ENCODE measurements around the gene TMEM150A.

Gene TMEM150A

GRCh38 chr2:85551698-85552678 is 50.5 kb downstream of the TMEM150A start:
- H3K4me3 ChIP-seq (ENCODE audit: low read length), result no peak overlapping the region
- no peak for DNase-seq (ENCODE audit: low read depth)
- TF ChIP-seq, protein P1, sequence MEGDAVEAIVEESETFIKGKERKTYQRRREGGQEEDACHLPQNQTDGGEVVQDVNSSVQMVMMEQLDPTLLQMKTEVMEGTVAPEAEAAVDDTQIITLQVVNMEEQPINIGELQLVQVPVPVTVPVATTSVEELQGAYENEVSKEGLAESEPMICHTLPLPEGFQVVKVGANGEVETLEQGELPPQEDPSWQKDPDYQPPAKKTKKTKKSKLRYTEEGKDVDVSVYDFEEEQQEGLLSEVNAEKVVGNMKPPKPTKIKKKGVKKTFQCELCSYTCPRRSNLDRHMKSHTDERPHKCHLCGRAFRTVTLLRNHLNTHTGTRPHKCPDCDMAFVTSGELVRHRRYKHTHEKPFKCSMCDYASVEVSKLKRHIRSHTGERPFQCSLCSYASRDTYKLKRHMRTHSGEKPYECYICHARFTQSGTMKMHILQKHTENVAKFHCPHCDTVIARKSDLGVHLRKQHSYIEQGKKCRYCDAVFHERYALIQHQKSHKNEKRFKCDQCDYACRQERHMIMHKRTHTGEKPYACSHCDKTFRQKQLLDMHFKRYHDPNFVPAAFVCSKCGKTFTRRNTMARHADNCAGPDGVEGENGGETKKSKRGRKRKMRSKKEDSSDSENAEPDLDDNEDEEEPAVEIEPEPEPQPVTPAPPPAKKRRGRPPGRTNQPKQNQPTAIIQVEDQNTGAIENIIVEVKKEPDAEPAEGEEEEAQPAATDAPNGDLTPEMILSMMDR (conservative IDR thresholded peaks at IDR 0.05; ENCODE audit: low read depth, low read length), result peak; percentile 93

- DNase-seq (ENCODE audit: low read depth), result no peak
- H3K4me3 ChIP-seq (ENCODE audit: low read length), result no peak overlapping the region
- TF ChIP-seq, protein P1 (conservative IDR thresholded peaks at IDR 0.05; ENCODE audit: low read depth, low read length), result no peak
These were observed 52.0 kb downstream of the TMEM150A start for GRCh38 chr2:85550486-85550885.

DNA sequence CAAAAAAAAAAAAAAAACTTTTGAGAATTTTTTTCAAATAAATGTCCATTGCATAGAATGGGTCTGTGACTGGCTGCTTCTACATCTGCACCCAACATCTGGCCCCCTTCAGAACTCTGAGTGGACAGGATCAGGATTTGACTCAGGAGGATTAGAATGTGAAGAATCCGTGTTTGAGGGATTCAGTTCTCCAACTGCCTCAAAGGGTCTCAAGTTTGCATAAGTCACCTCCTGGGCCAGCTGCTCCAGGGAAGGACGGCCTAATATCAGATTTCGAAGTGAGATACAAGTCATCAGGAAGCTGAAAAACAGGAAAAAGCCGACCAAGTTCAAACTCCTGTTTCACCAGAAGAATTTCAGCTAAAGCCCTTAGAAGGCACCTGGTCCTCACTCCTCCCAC is 52.7 kb downstream of the TMEM150A start:
- DNase-seq (ENCODE audit: low read depth), result no peak
- no peak overlapping the region for H3K4me3 ChIP-seq (ENCODE audit: low read length)
- TF ChIP-seq, protein P1 (conservative IDR thresholded peaks at IDR 0.05; ENCODE audit: low read depth, low read length), result no peak

- DNase-seq (ENCODE audit: low read depth), result no peak
- TF ChIP-seq, protein P1 (conservative IDR thresholded peaks at IDR 0.05; ENCODE audit: low read depth, low read length), result no peak
- H3K4me3 ChIP-seq (ENCODE audit: low read length), result no peak overlapping the region
These were observed 53.4 kb downstream of the TMEM150A start for GRCh38 chr2:85549095-85549494.

DNA sequence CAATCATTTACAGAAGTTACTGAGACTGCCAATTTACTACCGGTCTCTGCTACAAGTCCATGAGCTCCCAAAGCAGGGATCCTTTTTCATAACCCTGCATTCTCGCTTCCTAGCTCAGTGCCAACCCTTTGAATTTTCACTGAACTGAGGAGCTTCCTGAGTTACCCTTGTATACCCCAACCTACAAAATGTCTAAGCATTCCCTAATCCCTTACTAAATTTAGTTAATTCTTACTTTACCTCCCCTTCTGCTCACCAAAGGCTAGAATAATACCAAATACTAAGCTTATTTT is 53.9 kb downstream of the TMEM150A start:
- no peak overlapping the region for H3K4me3 ChIP-seq (ENCODE audit: low read length)
- no peak for DNase-seq (ENCODE audit: low read depth)
- TF ChIP-seq, protein P1 (conservative IDR thresholded peaks at IDR 0.05; ENCODE audit: low read depth, low read length), result no peak

Data from retinal pigment epithelial cell (primary cell).